AG04450 (cell line): ENCODE results near the gene KAT6B. TPM values are rescaled to one million over a fixed set of nuclear protein-coding genes. Genes with fewer than 3 reads are reported as not detected.
"Not testable (repeated sequence)": the region's sequence is repeated elsewhere in the genome, so short reads cannot be mapped to it uniquely, and the experiment has no call there.

ENCODE experiments used
- CTCF ChIA-PET: fragments of 300-600, 350-600 bp; formaldehyde crosslinking; extraction: SDS; loops from one replicate; lab custom pipeline; 2022; ENCODE audit warnings: antibody characterized with exemption, inconsistent platforms; lab: Charles Lee
- POLR2A ChIA-PET: fragments of 350-600 bp; formaldehyde crosslinking; extraction: SDS; loops from one replicate; lab custom pipeline; 2021; ENCODE audit warnings: antibody characterized with exemption, inconsistent platforms; lab: Yijun Ruan, JAX
- DNase-seq: peaks from one replicate; pipeline ENCODE4 v3.0.0-alpha.2; 2011; ENCODE audit warnings: low read depth, low spot score
- H3K27ac ChIP-seq: one replicate; pipeline ENCODE4 v1.5.1; 2012; ENCODE audit warnings: low read depth, low read length, control low read depth
- H3K27me3 ChIP-seq: one replicate; pipeline ENCODE4 v1.6.0; 2012; ENCODE audit warnings: low read length; ENCODE audit not compliant: control insufficient read depth, insufficient read depth
- H3K4me3 ChIP-seq: 2 replicates; pipeline ENCODE4 v1.5.1; 2011; ENCODE audit warnings: mild to moderate bottlenecking, low read depth, low read length, control low read depth
- H3K9me3 ChIP-seq: 2 replicates; pipeline ENCODE4 v1.5.1; 2012; ENCODE audit warnings: low read length; ENCODE audit not compliant: control insufficient read depth, insufficient read depth
- polyA plus RNA-seq: library from polyadenylated mRNA; depleted of rRNA; stranded (reverse); fragments of >200 nt; gene quantifications from 2 replicates; pipeline ENCODE4 v1.2.3, GENCODE V29; 2011
- TF ChIP-seq, protein P1 (sequence below): IDR thresholded peaks from 2 replicates; pipeline ENCODE4 v1.5.1; 2011; ENCODE audit warnings: low read depth, low read length, control low read depth, inconsistent platforms

Gene KAT6B
- polyA plus RNA-seq, 1 experiment, result 10.4 TPM

- DNase-seq, result no peak
- CTCF ChIA-PET, result no interaction called here
- Histone ChIP-seq H3K27me3 (no peaks in the 10 kb centered on the region), H3K4me3 (no peak overlapping the region), H3K9me3 (no peaks in the 10 kb centered on the region), H3K27ac (no peak overlapping the region)
- TF ChIP-seq, protein P1, sequence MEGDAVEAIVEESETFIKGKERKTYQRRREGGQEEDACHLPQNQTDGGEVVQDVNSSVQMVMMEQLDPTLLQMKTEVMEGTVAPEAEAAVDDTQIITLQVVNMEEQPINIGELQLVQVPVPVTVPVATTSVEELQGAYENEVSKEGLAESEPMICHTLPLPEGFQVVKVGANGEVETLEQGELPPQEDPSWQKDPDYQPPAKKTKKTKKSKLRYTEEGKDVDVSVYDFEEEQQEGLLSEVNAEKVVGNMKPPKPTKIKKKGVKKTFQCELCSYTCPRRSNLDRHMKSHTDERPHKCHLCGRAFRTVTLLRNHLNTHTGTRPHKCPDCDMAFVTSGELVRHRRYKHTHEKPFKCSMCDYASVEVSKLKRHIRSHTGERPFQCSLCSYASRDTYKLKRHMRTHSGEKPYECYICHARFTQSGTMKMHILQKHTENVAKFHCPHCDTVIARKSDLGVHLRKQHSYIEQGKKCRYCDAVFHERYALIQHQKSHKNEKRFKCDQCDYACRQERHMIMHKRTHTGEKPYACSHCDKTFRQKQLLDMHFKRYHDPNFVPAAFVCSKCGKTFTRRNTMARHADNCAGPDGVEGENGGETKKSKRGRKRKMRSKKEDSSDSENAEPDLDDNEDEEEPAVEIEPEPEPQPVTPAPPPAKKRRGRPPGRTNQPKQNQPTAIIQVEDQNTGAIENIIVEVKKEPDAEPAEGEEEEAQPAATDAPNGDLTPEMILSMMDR, result no peak
- POLR2A ChIA-PET, result no interaction called here
These were observed 45.4 kb downstream of the KAT6B start for GRCh38 chr10:74871595-74872382.

- no peak for DNase-seq
- Histone ChIP-seq H3K27me3 (no peaks in the 10 kb centered on the region), H3K27ac (no peak overlapping the region), H3K9me3 (no peaks in the 10 kb centered on the region), H3K4me3 (no peak overlapping the region)
- ChIA-PET CTCF (no interaction called here), POLR2A (no interaction called here)
- TF ChIP-seq, protein P1, result no peak
These were observed 47.5 kb downstream of the KAT6B start for GRCh38 chr10:74873803-74874454.

DNA sequence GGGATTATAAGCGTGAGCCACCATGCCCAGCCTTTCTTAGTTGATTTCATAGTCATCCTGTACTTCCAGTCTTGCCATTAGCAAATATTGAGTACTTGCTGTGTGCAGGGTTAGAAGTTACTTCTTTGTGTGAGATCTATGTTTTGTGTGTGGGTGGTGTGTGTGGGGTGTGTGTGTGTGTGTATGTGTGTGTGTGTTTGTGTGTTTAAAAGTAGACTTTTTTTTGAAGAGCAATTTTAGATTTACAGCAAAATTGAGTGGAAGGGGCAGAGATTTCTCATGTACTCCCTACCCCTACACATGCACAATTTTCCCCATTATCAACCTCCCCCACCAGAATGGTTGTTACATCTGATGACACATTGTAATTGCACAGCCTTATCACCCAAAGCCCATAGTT lies 48.2 kb downstream of the KAT6B start:
- Histone ChIP-seq H3K9me3 (no peaks in the 10 kb centered on the region), H3K27me3 (no peaks in the 10 kb centered on the region), H3K27ac (no peak overlapping the region), H3K4me3 (no peak overlapping the region)
- no peak for DNase-seq
- TF ChIP-seq, protein P1, result no peak
- POLR2A ChIA-PET, result no interaction called here
- CTCF ChIA-PET, result interaction anchor here (0.7 kb wide), 1 partner anchor 76 kb away, joined by 6 read pairs; no protein-coding TSS in a partner anchor

DNA sequence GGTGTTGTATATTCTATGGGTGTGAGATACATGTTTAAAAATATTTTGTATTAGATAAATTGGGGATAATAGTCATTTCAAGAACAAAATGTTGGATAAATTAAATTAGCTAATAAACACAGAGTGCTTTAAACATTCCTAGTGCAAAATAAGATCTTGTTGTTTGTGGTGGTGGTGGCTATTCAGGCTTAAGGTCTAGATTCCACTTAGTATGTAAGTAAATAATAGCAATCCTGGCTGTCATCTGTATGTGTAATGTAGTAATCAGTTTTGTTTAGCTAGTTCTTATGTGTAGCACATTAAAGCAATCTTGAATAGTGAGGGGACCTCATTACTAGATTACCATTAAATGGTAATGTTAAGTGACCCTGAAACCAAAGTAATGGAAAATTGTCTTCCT lies 48.7 kb downstream of the KAT6B start:
- DNase-seq, result no peak
- H3K27me3 ChIP-seq, result no peaks in the 10 kb centered on the region
- H3K4me3 ChIP-seq, result no peak overlapping the region
- TF ChIP-seq, protein P1, result no peak
- H3K9me3 ChIP-seq, result no peaks in the 10 kb centered on the region
- no peak overlapping the region for H3K27ac ChIP-seq
- ChIA-PET POLR2A (interaction anchor here (1.2 to 1.4 kb wide), 2 partner anchors 9 to 53 kb away, joined by 3 to 5 read pairs; no protein-coding TSS in a partner anchor), CTCF (interaction anchor here (0.7 kb wide), 1 partner anchor 77 kb away, joined by 6 read pairs; no protein-coding TSS in a partner anchor)

DNA sequence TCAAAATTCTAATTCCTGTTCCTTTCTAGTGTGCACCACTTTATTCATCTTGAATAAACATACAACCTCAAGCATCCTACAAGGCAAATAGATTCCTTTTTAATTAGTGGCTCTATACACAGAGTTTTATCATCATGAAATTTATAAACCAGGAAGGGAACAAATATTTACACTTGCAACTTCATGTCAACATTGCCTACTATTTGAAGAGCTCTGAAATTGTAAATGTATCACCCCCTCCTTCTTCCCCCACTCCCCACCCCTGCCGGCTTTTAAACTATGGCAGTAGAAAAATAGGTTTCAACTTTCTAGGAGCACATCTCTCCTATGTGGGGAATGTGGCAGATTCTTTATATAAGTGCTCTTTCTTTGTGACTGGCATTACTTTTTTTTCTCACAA lies 49.6 kb downstream of the KAT6B start:
- H3K9me3 ChIP-seq, result no peaks in the 10 kb centered on the region
- TF ChIP-seq, protein P1, result no peak
- ChIA-PET CTCF (interaction anchor here (1.0 kb wide), 1 partner anchor 632 kb away, joined by 3 read pairs; no protein-coding TSS in a partner anchor), POLR2A (interaction anchor here (1.2 to 1.4 kb wide), 2 partner anchors 8 to 52 kb away, joined by 3 to 5 read pairs; no protein-coding TSS in a partner anchor)
- H3K27ac ChIP-seq, result no peak overlapping the region
- H3K27me3 ChIP-seq, result no peaks in the 10 kb centered on the region
- DNase-seq, result no peak
- H3K4me3 ChIP-seq, result no peak overlapping the region

GRCh38 chr10:74877054-74877453 lies 50.7 kb downstream of the KAT6B start:
- not testable (repeated sequence) for DNase-seq, H3K4me3 ChIP-seq, H3K27ac ChIP-seq, H3K9me3 ChIP-seq, H3K27me3 ChIP-seq
- POLR2A ChIA-PET, result interaction anchor here (0.6 kb wide), 1 partner anchor 51 kb away, joined by 3 read pairs; no protein-coding TSS in a partner anchor
- CTCF ChIA-PET, result interaction anchor here (1.0 kb wide), 1 partner anchor 633 kb away, joined by 3 read pairs; no protein-coding TSS in a partner anchor
